Measurements from ENCODE around the gene ADAMTSL1.

GRCh38 chr9:18692268-18692667 is 218.3 kb downstream of the ADAMTSL1 start:
- TF ChIP-seq CTCF (IDR thresholded peaks at IDR 0.05; ENCODE audit: low read depth, low read length) (no peak), EZH2phosphoT487 (IDR thresholded peaks at IDR 0.05; ENCODE audit: low read depth) (no peak)

All from OCI-LY3 (cell line).